Peyer's patch (tissue), 4 donors: ENCODE results near the gene PIGX. TPM values are rescaled to one million over a fixed set of nuclear protein-coding genes. Genes with fewer than 3 reads are reported as not detected.

ENCODE experiments used
- DNase-seq, 3 donors: peaks; one replicate each; pipeline ENCODE4 v3.0.0-alpha.2; 2017 to 2019
- H3K27ac ChIP-seq, 4 donors: fragments of 200-600 bp; sonication (generic); one replicate each; pipeline ENCODE4 v1.5.1; 2016 to 2019
- H3K27me3 ChIP-seq, 2 donors: fragments of 200-600 bp; sonication (generic); one replicate each; pipeline ENCODE4 v1.5.1; 2019
- H3K36me3 ChIP-seq, 3 donors: fragments of 200-600 bp; sonication (generic); one replicate each; pipeline ENCODE4 v1.5.1; 2016 to 2019
- H3K4me1 ChIP-seq, 4 donors: fragments of 200-600 bp; sonication (generic); one replicate each; pipeline ENCODE4 v1.5.1; 2016 to 2019
- H3K4me3 ChIP-seq, 4 donors: fragments of 200-600 bp; sonication (generic); 1 replicate in 3 of 4; 2 replicates in 1 of 4; pipeline ENCODE4 v1.5.1; 2016 to 2019; ENCODE audit warnings: mild to moderate bottlenecking in 1 of 4
- H3K9me3 ChIP-seq, 4 donors: fragments of 200-600 bp; sonication (generic); one replicate each; pipeline ENCODE4 v1.5.1; 2016 to 2019; ENCODE audit warnings: mild to moderate bottlenecking in 1 of 4
- POLR2A ChIP-seq, 2 donors: fragments of 450-650 bp; IDR thresholded peaks; one replicate each; pipeline ENCODE4 v1.5.1; 2017; ENCODE audit warnings: antibody characterized with exemption in 2 of 2, mild to moderate bottlenecking in 2 of 2, moderate library complexity in 2 of 2
- total RNA-seq, 4 donors: library from RNA; depleted of rRNA; stranded (reverse); fragments of >200 nt; gene quantifications; one replicate each; pipeline ENCODE4 v1.1.0, GENCODE V29; 2016
- TF ChIP-seq, protein P1 (sequence below), 6 experiments: fragments of 450-650 bp in 4 of 6; fragments of 200-600 bp in 2 of 6; sonication (generic) in 1 of 6; IDR thresholded peaks; one replicate each; pipeline ENCODE4 v1.5.1; 2017 to 2019; ENCODE audit warnings: antibody characterized with exemption in 6 of 6, mild to moderate bottlenecking in 3 of 6, moderate library complexity in 1 of 6

Gene PIGX
- total RNA-seq, 4 donors from 2014 or later: 9.4 to 26.1 (median 15.2) TPM

DNA sequence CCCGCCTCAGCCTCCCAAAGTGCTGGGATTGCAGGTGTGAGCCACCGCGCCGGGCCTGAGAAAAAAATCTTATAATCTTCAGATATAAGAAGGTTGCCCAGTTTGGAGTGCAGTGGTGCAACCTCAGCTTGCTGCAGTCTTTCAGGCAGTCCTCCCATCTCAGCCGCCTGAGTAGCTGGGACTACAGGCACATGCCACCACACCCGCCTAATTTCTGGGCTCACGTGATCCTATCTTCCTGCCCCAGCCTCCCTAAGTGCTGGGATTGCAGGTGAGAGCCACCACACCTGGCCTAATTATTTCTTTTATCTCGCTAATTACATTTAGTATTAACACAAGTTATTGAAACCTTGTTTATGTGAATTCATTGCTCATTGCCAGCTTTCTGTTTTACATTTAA lies 41.0 kb downstream of the PIGX start:
- Histone ChIP-seq H3K9me3 (peaks cover 0 to 9% (median 3%) of the 10 kb centered on the region in 4 donors), H3K4me3 (no peak overlapping the region), H3K36me3 (peaks cover 0 to 4% (median 0%) of the 10 kb centered on the region in 3 donors), H3K27me3 (no peaks in the 10 kb centered on the region), H3K4me1 (peaks cover 0 to 16% (median 0%) of the 10 kb centered on the region in 4 donors), H3K27ac (no peak overlapping the region)
- no peak for TF ChIP-seq POLR2A (IDR thresholded peaks at IDR 0.05)
- TF ChIP-seq, protein P1, sequence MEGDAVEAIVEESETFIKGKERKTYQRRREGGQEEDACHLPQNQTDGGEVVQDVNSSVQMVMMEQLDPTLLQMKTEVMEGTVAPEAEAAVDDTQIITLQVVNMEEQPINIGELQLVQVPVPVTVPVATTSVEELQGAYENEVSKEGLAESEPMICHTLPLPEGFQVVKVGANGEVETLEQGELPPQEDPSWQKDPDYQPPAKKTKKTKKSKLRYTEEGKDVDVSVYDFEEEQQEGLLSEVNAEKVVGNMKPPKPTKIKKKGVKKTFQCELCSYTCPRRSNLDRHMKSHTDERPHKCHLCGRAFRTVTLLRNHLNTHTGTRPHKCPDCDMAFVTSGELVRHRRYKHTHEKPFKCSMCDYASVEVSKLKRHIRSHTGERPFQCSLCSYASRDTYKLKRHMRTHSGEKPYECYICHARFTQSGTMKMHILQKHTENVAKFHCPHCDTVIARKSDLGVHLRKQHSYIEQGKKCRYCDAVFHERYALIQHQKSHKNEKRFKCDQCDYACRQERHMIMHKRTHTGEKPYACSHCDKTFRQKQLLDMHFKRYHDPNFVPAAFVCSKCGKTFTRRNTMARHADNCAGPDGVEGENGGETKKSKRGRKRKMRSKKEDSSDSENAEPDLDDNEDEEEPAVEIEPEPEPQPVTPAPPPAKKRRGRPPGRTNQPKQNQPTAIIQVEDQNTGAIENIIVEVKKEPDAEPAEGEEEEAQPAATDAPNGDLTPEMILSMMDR (IDR thresholded peaks at IDR 0.05): no peak
- DNase-seq: no peak

DNA sequence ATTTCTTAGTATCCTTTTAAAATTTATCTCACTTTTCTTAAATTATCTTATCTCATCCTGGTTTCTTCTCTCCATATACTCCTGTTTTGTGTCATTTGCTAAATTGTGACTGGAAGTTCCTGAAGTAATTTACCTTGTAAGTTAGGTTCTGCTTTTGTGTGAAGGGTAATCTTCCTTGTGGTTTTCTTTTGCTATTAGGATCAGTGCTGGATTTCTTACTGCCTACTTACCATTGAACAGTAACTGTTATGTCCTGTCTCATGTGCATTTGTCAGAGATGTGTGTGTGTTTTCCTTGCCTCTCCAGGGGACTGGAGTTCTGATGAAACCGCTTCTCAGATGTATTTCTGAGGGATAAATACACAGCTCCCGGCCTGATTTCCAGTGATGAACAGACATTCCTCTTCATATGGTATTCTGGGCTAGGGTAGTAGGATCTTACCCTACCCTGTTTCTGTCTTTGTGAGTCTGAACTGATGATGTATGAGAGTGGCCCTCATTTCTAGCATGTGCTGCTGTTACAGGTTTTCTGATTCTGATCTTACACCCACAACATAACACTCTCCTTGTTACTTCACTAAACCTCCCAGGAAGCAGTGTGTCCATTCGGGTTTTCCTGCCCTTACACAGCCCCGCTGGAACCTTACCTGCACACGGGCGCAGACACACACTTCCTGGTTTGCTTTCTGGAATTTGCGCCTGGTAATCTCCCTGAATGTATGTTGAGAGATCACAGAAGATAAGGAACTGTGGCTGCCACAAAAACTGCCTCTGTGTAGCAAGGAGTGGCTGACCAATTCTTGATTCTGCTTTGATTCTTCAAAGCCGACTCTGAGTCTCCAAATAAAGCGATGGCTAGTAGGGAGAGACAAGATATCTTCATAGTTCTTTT lies 42.2 kb downstream of the PIGX start:
- H3K27me3 ChIP-seq: no peaks in the 10 kb centered on the region
- H3K9me3 ChIP-seq: peaks cover 0 to 9% (median 3%) of the 10 kb centered on the region in 4 donors
- no peak overlapping the region for H3K4me3 ChIP-seq
- H3K36me3 ChIP-seq: no peaks in the 10 kb centered on the region
- H3K27ac ChIP-seq: peak overlapping the region in 3 of 4 donors; percentile 2 to 62 (median 35)
- peaks cover 0 to 16% (median 0%) of the 10 kb centered on the region in 4 donors for H3K4me1 ChIP-seq
- TF ChIP-seq, protein P1 (IDR thresholded peaks at IDR 0.05): no peak
- TF ChIP-seq POLR2A (IDR thresholded peaks at IDR 0.05): no peak
- peak in 1 of 3 donors; percentile 52 for DNase-seq

DNA sequence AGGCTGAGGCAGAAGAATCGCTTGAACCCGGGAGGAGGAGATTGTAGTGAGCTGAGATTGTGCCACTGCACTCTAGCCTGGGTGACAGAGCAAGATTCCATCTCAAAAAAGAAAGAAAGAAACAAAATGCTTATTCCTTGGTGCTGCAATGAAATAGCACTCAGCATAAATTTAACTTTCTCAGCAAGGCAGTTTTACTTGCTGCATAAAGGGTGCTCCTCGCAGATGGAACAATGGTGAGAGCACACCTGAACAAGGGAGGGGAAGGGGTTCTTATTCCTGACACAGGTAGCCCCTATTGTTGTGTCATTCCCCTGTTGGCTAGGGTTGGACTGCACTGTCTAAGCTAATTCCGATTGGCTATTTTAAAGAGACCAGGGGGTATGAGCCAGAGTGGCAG lies 44.6 kb downstream of the PIGX start:
- peaks cover 0 to 16% (median 0%) of the 10 kb centered on the region in 4 donors for H3K4me1 ChIP-seq
- H3K36me3 ChIP-seq: no peaks in the 10 kb centered on the region
- peaks cover 0 to 9% (median 3%) of the 10 kb centered on the region in 4 donors for H3K9me3 ChIP-seq
- H3K27ac ChIP-seq: no peak overlapping the region
- DNase-seq: no peak
- no peak overlapping the region for H3K4me3 ChIP-seq
- H3K27me3 ChIP-seq: no peaks in the 10 kb centered on the region
- TF ChIP-seq, protein P1 (IDR thresholded peaks at IDR 0.05): no peak
- TF ChIP-seq POLR2A (IDR thresholded peaks at IDR 0.05): no peak

DNA sequence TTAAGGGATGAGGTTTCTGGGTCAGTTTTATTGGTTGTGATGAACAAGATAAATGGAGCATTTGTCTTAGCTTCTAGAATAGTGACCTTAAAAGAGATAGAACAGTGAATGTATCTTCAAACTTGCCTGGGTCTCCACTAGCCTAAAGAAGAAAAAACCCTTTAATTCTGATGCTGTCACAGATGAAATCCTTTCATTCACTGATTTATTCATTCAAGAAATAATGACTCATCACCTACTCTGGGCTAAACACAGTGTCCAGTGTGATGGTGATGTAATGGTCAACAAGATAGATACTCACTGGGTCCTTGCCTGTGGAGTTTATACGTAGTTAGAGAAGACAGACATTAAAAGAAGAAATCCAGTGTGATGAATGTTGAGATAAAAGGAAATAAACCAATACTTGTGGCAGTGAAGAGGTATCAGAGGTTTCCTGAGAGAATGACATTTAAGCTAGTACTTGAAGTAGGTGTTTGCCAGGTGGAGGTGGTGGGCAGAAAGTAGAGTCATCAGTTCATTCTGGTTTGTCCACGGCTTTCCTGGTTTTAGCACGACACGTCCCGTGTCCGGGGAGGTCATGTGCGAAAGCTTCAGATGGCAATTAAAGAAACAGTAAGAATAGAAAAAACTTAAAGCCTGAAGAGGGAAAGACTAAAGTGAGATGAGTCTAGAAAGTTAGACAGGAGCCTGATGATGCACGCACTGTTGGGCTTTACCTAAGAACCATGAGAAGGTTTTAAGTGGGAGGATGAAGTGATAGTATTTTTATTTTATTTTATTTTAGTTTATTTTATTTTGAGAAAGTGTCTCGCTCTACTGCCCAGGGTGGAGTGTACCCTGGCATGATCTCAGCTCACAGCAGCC lies 45.9 kb downstream of the PIGX start:
- Histone ChIP-seq H3K9me3 (peaks cover 0 to 9% (median 3%) of the 10 kb centered on the region in 4 donors), H3K27me3 (no peaks in the 10 kb centered on the region), H3K4me1 (peaks cover 0 to 16% (median 0%) of the 10 kb centered on the region in 4 donors), H3K36me3 (peaks cover 0 to 4% (median 0%) of the 10 kb centered on the region in 3 donors), H3K4me3 (no peak overlapping the region), H3K27ac (no peak overlapping the region)
- TF ChIP-seq POLR2A (IDR thresholded peaks at IDR 0.05): no peak
- TF ChIP-seq, protein P1 (IDR thresholded peaks at IDR 0.05): no peak
- no peak for DNase-seq

DNA sequence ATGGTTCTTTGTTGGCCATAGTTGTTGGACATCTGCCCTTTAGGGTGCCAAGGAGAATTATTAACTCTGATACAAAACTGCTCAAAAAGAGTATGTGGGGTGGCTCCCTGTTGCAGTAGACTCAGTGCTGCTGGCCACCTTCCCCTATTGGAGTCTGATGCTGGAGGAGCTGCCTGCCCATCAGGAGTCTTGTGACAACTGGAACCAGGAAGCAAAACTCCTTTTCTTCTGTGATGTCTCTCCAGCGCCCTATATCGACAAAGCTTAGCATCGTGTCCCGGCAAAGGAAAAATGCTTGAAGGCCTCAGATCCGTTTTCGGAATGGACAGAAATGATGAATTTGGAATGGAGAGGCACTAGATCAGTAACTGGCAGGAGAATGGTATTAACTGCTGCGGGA lies 51.0 kb downstream of the PIGX start:
- TF ChIP-seq, protein P1 (IDR thresholded peaks at IDR 0.05): no peak
- no peak for TF ChIP-seq POLR2A (IDR thresholded peaks at IDR 0.05)
- no peak for DNase-seq
- no peaks in the 10 kb centered on the region for H3K27me3 ChIP-seq
- H3K36me3 ChIP-seq: peaks cover 0 to 5% (median 0%) of the 10 kb centered on the region in 3 donors
- no peak overlapping the region for H3K4me3 ChIP-seq
- H3K4me1 ChIP-seq: no peaks in the 10 kb centered on the region
- H3K27ac ChIP-seq: no peak overlapping the region
- H3K9me3 ChIP-seq: no peaks in the 10 kb centered on the region
